Measurements from ENCODE around the gene TMSB15B. TPM values are rescaled to one million over a fixed set of nuclear protein-coding genes. Genes with fewer than 3 reads are reported as not detected.
A peak's percentile ranks its signal among the peaks of the same experiment; 100 is the strongest.
"Not testable (repeated sequence)": the region's sequence is repeated elsewhere in the genome, so short reads cannot be mapped to it uniquely, and the experiment has no call there.

TMSB15B gene
- total RNA-seq (1 to 10 TPM in 1 of 4 donors, under 1 TPM in 1, not detected in 2; 0.26 to 1.0 TPM), polyA plus RNA-seq (under 1 TPM; 0.19 to 0.53 (median 0.46) TPM)
- long read RNA-seq, donor 1 = 0 reads
- long read RNA-seq, donor 2 = 0 reads

DNA sequence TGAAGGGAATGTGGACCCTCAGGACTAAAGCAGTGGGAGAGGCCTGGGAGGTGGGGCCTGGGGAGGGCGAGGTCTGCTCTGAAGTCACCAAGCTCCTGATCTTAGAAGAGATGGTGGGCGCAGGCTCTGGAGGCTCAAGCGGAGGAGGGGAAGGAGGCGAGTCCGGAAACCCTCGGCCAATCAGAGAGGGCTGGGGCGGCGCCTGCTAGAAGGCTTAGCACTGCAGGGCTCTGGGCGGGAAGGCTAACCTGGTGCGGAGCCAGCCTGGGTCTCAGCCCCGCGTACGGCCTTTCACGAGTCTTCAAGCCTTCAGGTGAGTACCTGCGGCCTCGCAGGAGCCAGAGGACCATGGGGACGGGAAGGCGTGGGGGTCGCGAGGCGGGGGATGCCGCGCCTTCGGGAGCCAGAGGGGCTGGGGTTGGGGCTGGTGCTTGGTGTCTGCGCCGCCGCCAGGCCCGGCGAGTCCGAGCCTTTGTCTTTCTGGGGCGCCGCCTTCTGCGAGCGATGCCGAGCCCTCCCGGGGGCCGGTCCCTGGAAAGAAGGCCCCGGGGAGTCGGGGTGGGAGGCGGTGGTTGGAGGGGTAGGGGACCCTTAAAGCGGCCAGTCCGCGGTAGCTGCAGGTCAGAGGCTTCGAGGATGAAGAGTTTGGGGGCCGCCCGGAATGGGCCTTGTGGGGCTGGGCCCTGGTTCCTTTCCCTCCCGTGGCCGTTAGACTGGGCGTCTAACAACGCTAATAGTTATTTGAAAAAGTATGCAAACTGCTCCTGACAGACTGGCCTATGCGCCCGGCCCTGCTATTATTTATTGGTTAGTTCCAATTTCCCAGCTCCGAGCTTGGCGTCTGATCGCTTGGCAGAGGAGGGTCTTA lies at the start of gene TMSB15B:
TSS of gene TMSB15B (plus strand) at position 217 of the 868 bp plus-strand sequence.
- ATAC-seq = peak in 1 of 4 donors; percentile 53
- no CpG with 5 or more reads among the region's 55 CpGs for WGBS, 3 donors
- H3K4me1 ChIP-seq; H3K36me3 ChIP-seq (ENCODE audit: insufficient read depth in 1 of 2, low read depth in 1 of 2); H3K27me3 ChIP-seq (ENCODE audit: insufficient read depth in 3 of 3, low read length in 2 of 3); H3K27ac ChIP-seq; intact Hi-C loops (cut with DNase I); H3K4me3 ChIP-seq; H3K9me3 ChIP-seq; DNase-seq: not testable (repeated sequence)

GRCh38 chrX:103913356-103914020 lies 48.9 kb upstream of the TMSB15B start:
- intact Hi-C loops (cut with DNase I) = no loop called here
- no peaks in the 10 kb centered on the region for H3K4me1 ChIP-seq
- H3K4me3 ChIP-seq = no peak overlapping the region
- 52 to 69% (median 65%) methylated on average over 10 of the region's 10 CpGs for WGBS, 3 donors
- ATAC-seq (no peak), DNase-seq (no peak)
- TF ChIP-seq, protein P1, sequence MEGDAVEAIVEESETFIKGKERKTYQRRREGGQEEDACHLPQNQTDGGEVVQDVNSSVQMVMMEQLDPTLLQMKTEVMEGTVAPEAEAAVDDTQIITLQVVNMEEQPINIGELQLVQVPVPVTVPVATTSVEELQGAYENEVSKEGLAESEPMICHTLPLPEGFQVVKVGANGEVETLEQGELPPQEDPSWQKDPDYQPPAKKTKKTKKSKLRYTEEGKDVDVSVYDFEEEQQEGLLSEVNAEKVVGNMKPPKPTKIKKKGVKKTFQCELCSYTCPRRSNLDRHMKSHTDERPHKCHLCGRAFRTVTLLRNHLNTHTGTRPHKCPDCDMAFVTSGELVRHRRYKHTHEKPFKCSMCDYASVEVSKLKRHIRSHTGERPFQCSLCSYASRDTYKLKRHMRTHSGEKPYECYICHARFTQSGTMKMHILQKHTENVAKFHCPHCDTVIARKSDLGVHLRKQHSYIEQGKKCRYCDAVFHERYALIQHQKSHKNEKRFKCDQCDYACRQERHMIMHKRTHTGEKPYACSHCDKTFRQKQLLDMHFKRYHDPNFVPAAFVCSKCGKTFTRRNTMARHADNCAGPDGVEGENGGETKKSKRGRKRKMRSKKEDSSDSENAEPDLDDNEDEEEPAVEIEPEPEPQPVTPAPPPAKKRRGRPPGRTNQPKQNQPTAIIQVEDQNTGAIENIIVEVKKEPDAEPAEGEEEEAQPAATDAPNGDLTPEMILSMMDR (IDR thresholded peaks at IDR 0.05) = no peak
- peaks cover 0 to 42% (median 0%) of the 10 kb centered on the region in 3 donors for H3K27me3 ChIP-seq (ENCODE audit: insufficient read depth in 3 of 3, low read length in 2 of 3)
- H3K36me3 ChIP-seq (ENCODE audit: insufficient read depth in 1 of 2, low read depth in 1 of 2) = no peaks in the 10 kb centered on the region
- H3K27ac ChIP-seq = no peak overlapping the region
- H3K9me3 ChIP-seq = no peaks in the 10 kb centered on the region

DNA sequence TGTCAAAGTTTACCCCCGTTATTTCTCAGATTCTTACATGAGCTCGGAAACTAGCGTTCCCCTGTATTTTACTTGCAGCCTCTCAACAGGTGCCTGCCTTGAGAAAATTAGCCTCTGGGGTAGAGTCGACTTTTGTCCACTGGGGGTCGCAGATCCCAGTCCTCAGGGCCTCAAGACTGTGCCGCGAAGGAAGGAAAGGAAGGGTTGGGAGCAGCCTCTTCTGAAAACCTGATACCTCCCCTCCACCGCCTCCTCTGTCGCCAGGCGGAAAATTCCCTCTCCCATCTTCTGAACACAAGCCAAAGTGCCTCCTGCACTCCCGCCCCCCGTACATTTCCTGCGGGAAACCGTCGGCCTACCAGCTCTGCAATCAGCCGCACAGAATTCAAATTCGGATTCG lies 44.4 kb upstream of the TMSB15B start:
- H3K27ac ChIP-seq = no peak overlapping the region
- DNase-seq (peak; percentile 28 to 56), ATAC-seq (peak; percentile 44 to 79 (median 67))
- no peaks in the 10 kb centered on the region for H3K4me1 ChIP-seq
- TF ChIP-seq, protein P1 (IDR thresholded peaks at IDR 0.05) = peak; percentile 36
- peaks cover 0 to 54% (median 0%) of the 10 kb centered on the region in 3 donors for H3K27me3 ChIP-seq (ENCODE audit: insufficient read depth in 3 of 3, low read length in 2 of 3)
- intact Hi-C loops (cut with DNase I) = no loop called here
- H3K36me3 ChIP-seq (ENCODE audit: insufficient read depth in 1 of 2, low read depth in 1 of 2) = no peaks in the 10 kb centered on the region
- 0 to 16% (median 1%) methylated on average over 16 to 18 of the region's 18 CpGs for WGBS, 3 donors
- no peaks in the 10 kb centered on the region for H3K9me3 ChIP-seq
- peak overlapping the region; percentile 54 for H3K4me3 ChIP-seq

GRCh38 chrX:103918571-103919269 lies 43.7 kb upstream of the TMSB15B start:
- TF ChIP-seq, protein P1 (IDR thresholded peaks at IDR 0.05) = no peak
- intact Hi-C loops (cut with DNase I) = no loop called here
- peak overlapping the region; percentile 54 for H3K4me3 ChIP-seq
- peak overlapping the region; percentile 46 for H3K27ac ChIP-seq
- 0 to 27% (median 0%) methylated on average over 30 to 64 of the region's 64 CpGs for WGBS, 3 donors
- no peaks in the 10 kb centered on the region for H3K36me3 ChIP-seq (ENCODE audit: insufficient read depth in 1 of 2, low read depth in 1 of 2)
- ATAC-seq (peak; percentile 13 to 69 (median 59)), DNase-seq (peak; percentile 61 to 67)
- no peaks in the 10 kb centered on the region for H3K9me3 ChIP-seq
- no peaks in the 10 kb centered on the region for H3K4me1 ChIP-seq
- H3K27me3 ChIP-seq (ENCODE audit: insufficient read depth in 3 of 3, low read length in 2 of 3) = peaks cover 0 to 50% (median 0%) of the 10 kb centered on the region in 3 donors

Data from psoas muscle (tissue), 8 donors.